ENCODE measurements around the gene ZNF397. TPM values are rescaled to one million over a fixed set of nuclear protein-coding genes. Genes with fewer than 3 reads are reported as not detected.

Gene ZNF397
- total RNA-seq, 3 donors from 2014 or later: 23.1 to 33.3 (median 25.3) TPM

DNA sequence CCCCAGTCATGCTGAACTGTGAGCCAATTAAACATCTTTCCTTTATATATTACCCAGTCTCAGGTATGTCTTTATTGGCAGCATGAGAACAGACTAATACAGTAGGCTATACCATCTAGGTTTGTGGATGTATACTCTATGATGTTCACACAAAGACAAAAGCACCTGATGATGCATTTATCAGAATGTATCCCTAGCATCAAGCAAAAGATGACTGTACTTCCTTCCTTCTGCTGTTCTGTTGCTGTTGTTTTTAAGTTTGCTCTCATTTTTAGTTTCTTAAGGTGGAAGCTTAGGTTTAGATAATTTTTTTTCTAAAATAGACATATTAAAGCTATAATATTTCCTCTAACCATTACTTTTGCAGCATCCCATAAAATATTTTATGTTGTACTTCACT, 36.8 kb downstream of the ZNF397 start:
- DNase-seq (no peak), ATAC-seq (no peak)
- H3K9me3 ChIP-seq: no peaks in the 10 kb centered on the region
- H3K4me1 ChIP-seq (ENCODE audit: low read depth): no peaks in the 10 kb centered on the region
- H3K4me3 ChIP-seq: no peak overlapping the region
- intact Hi-C loops (cut with DNase I, micrococcal nuclease): no loop called here
- H3K36me3 ChIP-seq (ENCODE audit: low read depth): no peaks in the 10 kb centered on the region
- TF ChIP-seq, protein P1, sequence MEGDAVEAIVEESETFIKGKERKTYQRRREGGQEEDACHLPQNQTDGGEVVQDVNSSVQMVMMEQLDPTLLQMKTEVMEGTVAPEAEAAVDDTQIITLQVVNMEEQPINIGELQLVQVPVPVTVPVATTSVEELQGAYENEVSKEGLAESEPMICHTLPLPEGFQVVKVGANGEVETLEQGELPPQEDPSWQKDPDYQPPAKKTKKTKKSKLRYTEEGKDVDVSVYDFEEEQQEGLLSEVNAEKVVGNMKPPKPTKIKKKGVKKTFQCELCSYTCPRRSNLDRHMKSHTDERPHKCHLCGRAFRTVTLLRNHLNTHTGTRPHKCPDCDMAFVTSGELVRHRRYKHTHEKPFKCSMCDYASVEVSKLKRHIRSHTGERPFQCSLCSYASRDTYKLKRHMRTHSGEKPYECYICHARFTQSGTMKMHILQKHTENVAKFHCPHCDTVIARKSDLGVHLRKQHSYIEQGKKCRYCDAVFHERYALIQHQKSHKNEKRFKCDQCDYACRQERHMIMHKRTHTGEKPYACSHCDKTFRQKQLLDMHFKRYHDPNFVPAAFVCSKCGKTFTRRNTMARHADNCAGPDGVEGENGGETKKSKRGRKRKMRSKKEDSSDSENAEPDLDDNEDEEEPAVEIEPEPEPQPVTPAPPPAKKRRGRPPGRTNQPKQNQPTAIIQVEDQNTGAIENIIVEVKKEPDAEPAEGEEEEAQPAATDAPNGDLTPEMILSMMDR (IDR thresholded peaks at IDR 0.05): no peak

DNA sequence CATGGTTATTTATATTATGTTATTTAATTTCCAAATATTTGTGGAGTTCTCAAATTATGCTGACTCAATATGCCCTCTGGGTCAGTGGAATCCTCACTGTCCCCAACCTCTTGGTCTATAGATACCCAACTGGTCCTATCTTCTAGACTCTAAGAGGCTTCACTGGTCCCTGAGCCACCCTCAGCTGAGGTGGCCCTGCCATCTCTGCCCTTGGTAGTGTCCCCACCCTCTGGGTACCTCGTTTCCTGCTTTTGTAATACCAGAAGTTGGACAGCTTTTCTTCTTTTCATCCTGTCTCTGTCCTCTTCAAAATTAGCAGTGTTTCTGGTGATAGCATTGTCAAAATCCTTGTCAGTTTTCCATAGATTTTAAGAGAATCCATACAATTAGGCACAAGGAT, 37.3 kb downstream of the ZNF397 start:
- Histone ChIP-seq H3K4me3 (no peak overlapping the region), H3K36me3 (ENCODE audit: low read depth) (no peaks in the 10 kb centered on the region), H3K4me1 (ENCODE audit: low read depth) (no peaks in the 10 kb centered on the region), H3K9me3 (no peaks in the 10 kb centered on the region)
- TF ChIP-seq, protein P1 (IDR thresholded peaks at IDR 0.05): no peak
- intact Hi-C loops (cut with DNase I, micrococcal nuclease): no loop called here
- DNase-seq (no peak), ATAC-seq (no peak)

DNA sequence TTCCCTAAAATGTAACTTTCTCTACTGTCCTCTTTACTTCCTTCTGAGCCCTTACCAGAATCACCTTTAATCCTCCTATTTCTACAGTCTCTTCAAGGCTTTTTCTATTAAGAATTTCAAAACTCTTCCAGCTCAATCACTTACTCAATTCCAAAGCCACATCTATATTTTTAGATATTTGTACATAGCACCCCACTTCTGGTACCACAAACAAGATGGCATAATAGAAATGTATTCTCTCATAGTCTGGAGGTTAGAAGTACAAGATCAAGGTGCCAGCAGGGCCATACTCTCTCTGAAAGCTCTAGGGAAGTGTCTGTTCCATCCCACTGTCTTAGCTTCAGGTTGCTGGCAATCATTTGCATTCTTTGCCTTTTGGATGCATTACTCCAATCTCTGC, 38.1 kb downstream of the ZNF397 start:
- ATAC-seq (no peak), DNase-seq (no peak)
- no peak overlapping the region for H3K4me3 ChIP-seq
- intact Hi-C loops (cut with DNase I, micrococcal nuclease): no loop called here
- TF ChIP-seq, protein P1 (IDR thresholded peaks at IDR 0.05): no peak
- no peaks in the 10 kb centered on the region for H3K4me1 ChIP-seq (ENCODE audit: low read depth)
- no peaks in the 10 kb centered on the region for H3K36me3 ChIP-seq (ENCODE audit: low read depth)
- no peaks in the 10 kb centered on the region for H3K9me3 ChIP-seq

DNA sequence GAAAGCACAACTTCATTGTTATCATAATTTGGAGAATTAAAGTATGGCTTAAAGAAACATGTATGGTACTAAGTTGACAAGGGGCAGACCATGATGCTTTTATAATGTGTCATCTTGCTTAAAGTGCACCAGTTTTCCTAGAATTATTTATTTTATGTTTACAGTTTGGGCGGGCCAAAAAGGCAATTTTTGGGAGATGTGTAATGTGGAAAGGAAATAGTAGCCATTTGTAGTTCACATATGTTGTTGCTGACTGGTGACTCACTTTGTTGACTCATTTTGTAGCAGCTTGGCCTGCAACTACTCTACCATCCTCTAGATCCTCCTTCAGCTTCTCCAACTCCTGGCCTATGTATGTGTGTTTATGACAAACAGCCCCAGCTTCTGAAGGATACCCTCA, 41.5 kb downstream of the ZNF397 start:
- no peaks in the 10 kb centered on the region for H3K9me3 ChIP-seq
- no peak overlapping the region for H3K4me3 ChIP-seq
- TF ChIP-seq, protein P1 (IDR thresholded peaks at IDR 0.05): no peak
- DNase-seq: no peak
- no peaks in the 10 kb centered on the region for H3K36me3 ChIP-seq (ENCODE audit: low read depth)
- intact Hi-C loops (cut with DNase I, micrococcal nuclease): no loop called here
- H3K4me1 ChIP-seq (ENCODE audit: low read depth): no peaks in the 10 kb centered on the region
- peak; percentile 66 for ATAC-seq

DNA sequence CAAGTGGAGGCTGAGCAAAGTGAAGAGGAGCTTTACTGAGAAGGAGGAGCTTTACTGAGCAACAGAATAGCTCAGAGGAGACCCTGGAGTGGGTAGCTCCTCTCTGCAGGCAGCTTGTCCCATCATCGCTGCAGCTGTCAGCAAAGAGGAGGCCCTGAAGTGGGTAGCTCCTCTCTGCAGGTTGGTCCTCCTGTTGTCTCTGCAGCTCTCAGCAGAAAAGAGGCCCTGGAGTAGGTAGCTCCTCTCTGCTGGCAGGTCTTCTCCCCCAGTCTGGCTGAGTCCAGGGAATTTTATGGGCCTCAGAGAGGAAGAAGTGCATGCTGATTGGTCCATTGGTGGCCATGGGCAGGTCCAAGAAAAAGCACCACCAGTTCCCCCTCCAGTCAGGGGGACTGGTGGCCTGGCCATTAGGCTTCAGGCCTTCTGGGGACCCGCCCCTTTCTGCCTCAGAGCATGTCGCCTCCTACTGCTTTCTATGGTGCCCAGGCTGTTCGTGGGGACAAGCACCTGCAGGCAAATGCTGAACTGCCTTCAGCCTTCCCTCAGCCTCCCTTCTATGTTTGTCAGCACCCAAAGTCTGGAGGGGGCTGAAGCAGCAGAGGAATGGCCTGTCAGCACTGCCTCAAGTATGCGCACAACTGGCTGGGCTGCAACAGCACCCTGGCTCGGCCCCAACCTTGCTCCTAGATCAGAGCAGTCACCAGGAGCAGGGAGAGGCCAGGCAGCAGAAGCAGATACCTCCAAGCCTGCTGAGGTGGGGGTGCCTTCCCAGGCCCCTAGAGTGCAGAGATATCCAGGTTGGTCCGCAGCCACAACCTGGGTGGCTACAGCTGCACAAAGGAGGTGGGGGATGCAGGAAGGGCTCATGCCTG, 43.3 kb downstream of the ZNF397 start:
- H3K36me3 ChIP-seq (ENCODE audit: low read depth): no peaks in the 10 kb centered on the region
- H3K4me1 ChIP-seq (ENCODE audit: low read depth): no peaks in the 10 kb centered on the region
- no peak overlapping the region for H3K4me3 ChIP-seq
- intact Hi-C loops (cut with DNase I, micrococcal nuclease): no loop called here
- no peaks in the 10 kb centered on the region for H3K9me3 ChIP-seq
- TF ChIP-seq, protein P1 (IDR thresholded peaks at IDR 0.05): no peak
- ATAC-seq: no peak
- no peak for DNase-seq

Measured in mucosa of descending colon (tissue), 3 donors.